Measurements from ENCODE around the gene C19orf33.
"Not testable (repeated sequence)": the region's sequence is repeated elsewhere in the genome, so short reads cannot be mapped to it uniquely, and the experiment has no call there.

The C19orf33 gene

GRCh38 chr19:38303517-38304351, at the start of gene C19orf33:
Gene C19orf33, plus strand, starts transcription at chr19:38304251. Its CDS starts 11 bp downstream, at chr19:38304262.
- no peak for DNase-seq

GRCh38 chr19:38255383-38256014, 48.6 kb upstream of the C19orf33 start:
- DNase-seq, result no peak

- DNase-seq, result not testable (repeated sequence)
Observed at GRCh38 chr19:38261942-38262341, 42.1 kb upstream of the C19orf33 start.

- no peak for DNase-seq
Observed at GRCh38 chr19:38262585-38263268, 41.3 kb upstream of the C19orf33 start.

GRCh38 chr19:38263689-38264485, 40.2 kb upstream of the C19orf33 start:
- peak; percentile 86 for DNase-seq

- no peak for DNase-seq
Observed at GRCh38 chr19:38264486-38265212, 39.4 kb upstream of the C19orf33 start, which contains the start of gene SPINT2. Gene SPINT2, plus strand, starts transcription at chr19:38264573. Its CDS starts 320 bp downstream, at chr19:38264893.

GRCh38 chr19:38265213-38265861, 38.7 kb upstream of the C19orf33 start:
- peak; percentile 5 for DNase-seq

GRCh38 chr19:38265921-38266429, 38.1 kb upstream of the C19orf33 start:
- DNase-seq, result no peak

- no peak for DNase-seq
Observed at GRCh38 chr19:38266981-38267597, 37.0 kb upstream of the C19orf33 start.

GRCh38 chr19:38267761-38268483, 36.1 kb upstream of the C19orf33 start:
- no peak for DNase-seq

GRCh38 chr19:38268539-38268938, 35.5 kb upstream of the C19orf33 start:
- peak; percentile 5 for DNase-seq

- no peak for DNase-seq
Observed at GRCh38 chr19:38270587-38271167, 33.4 kb upstream of the C19orf33 start.

- DNase-seq, result no peak
Observed at GRCh38 chr19:38273499-38273898, 30.6 kb upstream of the C19orf33 start.

- no peak for DNase-seq
Observed at GRCh38 chr19:38274739-38275138, 29.3 kb upstream of the C19orf33 start.

GRCh38 chr19:38276942-38277517, 27.0 kb upstream of the C19orf33 start:
- DNase-seq, result no peak

- no peak for DNase-seq
Observed at GRCh38 chr19:38277549-38277948, 26.5 kb upstream of the C19orf33 start.

- no peak for DNase-seq
Observed at GRCh38 chr19:38277969-38278680, 25.9 kb upstream of the C19orf33 start.

- no peak for DNase-seq
Observed at GRCh38 chr19:38278751-38279150, 25.3 kb upstream of the C19orf33 start.

All from CD4-positive, alpha-beta T cell treated with Interleukin-17A for 1 hour (primary cell).